ENCODE results near the gene CTCFL.

- TF ChIP-seq CTCF (conservative IDR thresholded peaks at IDR 0.05; ENCODE audit: low read length) (peak; percentile 81), EZH2phosphoT487 (IDR thresholded peaks at IDR 0.05; ENCODE audit: borderline replicate concordance, low read depth, low read length) (no peak)
Observed at GRCh38 chr20:57573894-57574293, 49.0 kb upstream of the CTCFL start.

Data from OCI-LY7 (cell line).